ENCODE measurements around the gene MS4A8.

GRCh38 chr11:60753309-60753708, 53.9 kb downstream of the MS4A8 start:
- TF ChIP-seq EZH2 (IDR thresholded peaks at IDR 0.05; ENCODE audit: borderline replicate concordance, insufficient read depth, low read depth, low read length, poor library complexity, severe bottlenecking) (no peak), CTCF (IDR thresholded peaks at IDR 0.05) (no peak)

All from B cell (primary cell).